ENCODE data around the gene SLC17A9.
A peak's percentile ranks its signal among the peaks of the same experiment; 100 is the strongest.

Gene SLC17A9

DNA sequence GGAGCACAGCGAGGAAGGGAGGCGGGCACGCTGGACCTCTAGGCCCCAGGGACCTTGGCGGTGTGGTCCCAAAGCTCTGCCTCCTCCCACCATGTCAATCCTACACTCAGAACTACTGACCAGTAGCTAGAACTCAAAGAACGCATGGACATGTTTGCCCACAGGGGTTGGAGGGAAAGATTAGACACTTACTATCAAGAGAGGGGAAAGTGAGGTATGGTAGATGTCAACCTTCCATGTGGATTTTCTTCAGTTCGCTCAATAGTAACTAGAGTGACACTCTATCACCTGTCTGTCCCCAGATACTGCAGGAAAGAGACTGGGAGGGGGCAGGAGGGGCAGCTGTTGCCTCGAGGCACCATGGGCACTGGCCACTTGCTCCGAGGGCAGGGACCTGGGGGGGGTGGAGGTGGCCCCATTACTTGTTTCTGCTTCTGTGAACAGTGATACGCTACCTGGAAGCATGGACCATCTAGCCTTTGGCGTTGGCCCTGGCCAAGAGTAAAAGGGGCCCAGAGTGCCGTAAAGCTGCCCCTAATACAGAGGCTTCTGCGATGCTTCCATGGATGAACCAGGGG, 25.3 kb upstream of the SLC17A9 start:
- no peak for DNase-seq (ENCODE audit: extremely low read depth, insufficient read length)
- TF ChIP-seq, protein P1, sequence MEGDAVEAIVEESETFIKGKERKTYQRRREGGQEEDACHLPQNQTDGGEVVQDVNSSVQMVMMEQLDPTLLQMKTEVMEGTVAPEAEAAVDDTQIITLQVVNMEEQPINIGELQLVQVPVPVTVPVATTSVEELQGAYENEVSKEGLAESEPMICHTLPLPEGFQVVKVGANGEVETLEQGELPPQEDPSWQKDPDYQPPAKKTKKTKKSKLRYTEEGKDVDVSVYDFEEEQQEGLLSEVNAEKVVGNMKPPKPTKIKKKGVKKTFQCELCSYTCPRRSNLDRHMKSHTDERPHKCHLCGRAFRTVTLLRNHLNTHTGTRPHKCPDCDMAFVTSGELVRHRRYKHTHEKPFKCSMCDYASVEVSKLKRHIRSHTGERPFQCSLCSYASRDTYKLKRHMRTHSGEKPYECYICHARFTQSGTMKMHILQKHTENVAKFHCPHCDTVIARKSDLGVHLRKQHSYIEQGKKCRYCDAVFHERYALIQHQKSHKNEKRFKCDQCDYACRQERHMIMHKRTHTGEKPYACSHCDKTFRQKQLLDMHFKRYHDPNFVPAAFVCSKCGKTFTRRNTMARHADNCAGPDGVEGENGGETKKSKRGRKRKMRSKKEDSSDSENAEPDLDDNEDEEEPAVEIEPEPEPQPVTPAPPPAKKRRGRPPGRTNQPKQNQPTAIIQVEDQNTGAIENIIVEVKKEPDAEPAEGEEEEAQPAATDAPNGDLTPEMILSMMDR (IDR thresholded peaks at IDR 0.05; ENCODE audit: insufficient read depth, low read length, poor library complexity, severe bottlenecking): no peak
- peak overlapping the region; percentile 90 for H3K4me3 ChIP-seq (replicated peaks; ENCODE audit: low read depth, low read length)

DNA sequence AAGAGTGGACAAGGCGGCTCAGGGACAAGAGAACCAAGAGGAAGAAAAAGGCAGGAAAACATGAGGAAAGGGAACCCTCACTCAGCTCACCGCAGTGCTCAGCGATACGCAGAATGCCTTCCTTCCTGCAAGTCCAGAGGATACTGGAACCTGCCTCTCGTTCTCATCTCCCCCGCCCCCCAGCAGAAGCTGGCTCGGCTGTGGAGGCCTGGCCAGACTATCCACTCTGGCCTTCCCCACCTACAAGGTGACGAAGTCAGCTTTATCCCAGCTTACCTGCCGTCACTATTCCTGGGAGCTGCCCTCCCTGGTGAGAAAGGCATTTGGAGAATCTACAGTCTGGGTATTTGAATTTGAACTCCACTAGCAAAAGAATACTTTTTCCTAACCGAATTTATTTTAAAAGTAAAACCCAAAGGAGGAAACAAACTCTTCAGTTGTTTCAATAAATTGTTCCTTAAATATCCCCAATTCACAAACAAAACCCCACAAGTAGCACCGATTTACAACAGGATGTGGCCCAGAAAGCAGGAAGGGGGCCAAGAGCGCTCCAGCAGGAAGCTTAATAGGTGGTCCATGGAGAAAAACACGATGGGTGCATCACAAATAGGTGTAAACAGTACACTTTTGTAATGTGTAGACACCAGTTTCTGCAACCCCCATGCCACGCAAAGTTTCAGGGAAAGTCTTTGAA, 24.1 kb upstream of the SLC17A9 start:
- Histone ChIP-seq H3K27me3 (replicated peaks; ENCODE audit: control insufficient read depth, insufficient read depth, low read length) (no peaks in the 10 kb centered on the region), H3K36me3 (ENCODE audit: control insufficient read depth, insufficient read depth, low read length) (no peaks in the 10 kb centered on the region; the same call in 1 of the 2 replicates), H3K4me3 (replicated peaks; ENCODE audit: low read depth, low read length) (peak overlapping the region; percentile 57)
- DNase-seq (ENCODE audit: extremely low read depth, insufficient read length): no peak
- TF ChIP-seq, protein P1 (IDR thresholded peaks at IDR 0.05; ENCODE audit: insufficient read depth, low read length, poor library complexity, severe bottlenecking): no peak

More for the DNA sequence above, 25.3 kb upstream of the SLC17A9 start:
- Histone ChIP-seq H3K36me3 (ENCODE audit: control insufficient read depth, insufficient read depth, low read length) (no peaks in the 10 kb centered on the region), H3K27me3 (replicated peaks; ENCODE audit: control insufficient read depth, insufficient read depth, low read length) (no peaks in the 10 kb centered on the region)

DNA sequence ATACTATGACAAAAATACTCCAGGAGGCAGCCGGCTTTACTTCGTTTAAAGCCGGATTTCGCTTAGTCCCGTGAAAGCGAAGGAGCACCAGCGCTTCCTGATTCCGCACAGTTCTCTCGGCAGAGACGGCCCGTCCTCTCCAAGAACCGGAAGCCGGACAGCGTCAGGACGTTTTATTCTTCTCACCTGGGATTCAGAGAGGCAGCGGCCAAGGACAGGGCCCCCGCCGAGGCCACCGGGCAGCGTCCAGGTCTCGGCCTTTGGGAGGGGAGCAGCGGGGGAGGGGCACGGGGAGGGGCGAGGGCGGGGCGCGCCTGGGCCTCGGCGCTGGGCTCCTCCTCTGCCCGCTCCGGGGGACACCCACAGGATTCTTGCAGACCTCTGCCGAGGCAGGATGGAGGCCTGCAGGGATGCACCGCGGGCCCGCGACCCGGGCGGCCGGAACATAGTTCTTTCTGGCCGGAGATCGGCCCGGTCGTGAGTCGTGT, 23.4 kb upstream of the SLC17A9 start:
- peaks cover 6% of the 10 kb centered on the region for H3K36me3 ChIP-seq (ENCODE audit: control insufficient read depth, insufficient read depth, low read length)
- TF ChIP-seq, protein P1 (IDR thresholded peaks at IDR 0.05; ENCODE audit: insufficient read depth, low read length, poor library complexity, severe bottlenecking): no peak
- peak; percentile 62 for DNase-seq (ENCODE audit: extremely low read depth, insufficient read length)
- H3K27me3 ChIP-seq (replicated peaks; ENCODE audit: control insufficient read depth, insufficient read depth, low read length): no peaks in the 10 kb centered on the region
- H3K4me3 ChIP-seq (replicated peaks; ENCODE audit: low read depth, low read length): peak overlapping the region; percentile 57

DNA sequence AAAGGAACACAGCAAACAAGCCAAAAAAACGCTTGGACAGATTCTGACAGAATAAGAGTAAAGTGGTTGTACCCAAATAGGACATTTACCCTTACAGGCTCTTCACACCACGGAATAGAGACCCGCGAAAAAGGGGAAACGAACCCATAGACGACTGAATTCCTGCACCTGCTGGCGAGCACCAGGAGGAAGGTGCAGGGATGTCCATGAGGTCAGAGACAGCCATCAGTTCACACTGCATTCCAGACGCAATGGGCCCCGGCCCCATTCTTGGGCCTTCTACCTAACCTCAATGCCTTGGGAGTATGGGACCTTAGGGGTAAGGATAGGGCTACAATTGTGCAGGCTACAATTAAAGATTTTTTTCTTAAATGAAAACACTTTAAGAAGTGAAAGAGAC, 21.0 kb upstream of the SLC17A9 start:
- Histone ChIP-seq H3K27me3 (replicated peaks; ENCODE audit: control insufficient read depth, insufficient read depth, low read length) (no peaks in the 10 kb centered on the region), H3K36me3 (ENCODE audit: control insufficient read depth, insufficient read depth, low read length) (peaks cover 13% of the 10 kb centered on the region), H3K4me3 (replicated peaks; ENCODE audit: low read depth, low read length) (no peak overlapping the region)
- no peak for DNase-seq (ENCODE audit: extremely low read depth, insufficient read length)
- TF ChIP-seq, protein P1 (IDR thresholded peaks at IDR 0.05; ENCODE audit: insufficient read depth, low read length, poor library complexity, severe bottlenecking): no peak

DNA sequence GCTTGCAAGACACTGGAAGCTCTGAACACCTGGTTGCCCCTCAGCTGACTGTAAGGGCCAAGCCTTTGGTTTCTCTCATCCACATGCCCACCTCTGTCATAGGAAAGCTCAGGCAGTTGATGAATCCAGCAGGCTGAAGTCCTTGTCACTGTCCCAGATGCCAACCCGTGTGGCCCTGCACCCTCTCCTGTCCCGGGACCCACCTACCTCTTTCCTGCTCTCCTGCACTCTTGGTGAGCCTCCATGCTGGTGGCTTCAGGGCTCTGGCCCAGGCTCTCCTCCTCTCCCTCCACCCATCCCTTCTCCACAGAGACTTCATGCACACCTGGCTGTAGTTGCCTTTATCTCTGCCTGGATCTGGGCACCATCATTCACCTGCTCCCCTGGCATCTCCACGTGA, 18.5 kb upstream of the SLC17A9 start:
- no peaks in the 10 kb centered on the region for H3K27me3 ChIP-seq (replicated peaks; ENCODE audit: control insufficient read depth, insufficient read depth, low read length)
- no peak for DNase-seq (ENCODE audit: extremely low read depth, insufficient read length)
- no peak overlapping the region for H3K4me3 ChIP-seq (replicated peaks; ENCODE audit: low read depth, low read length)
- TF ChIP-seq, protein P1 (IDR thresholded peaks at IDR 0.05; ENCODE audit: insufficient read depth, low read length, poor library complexity, severe bottlenecking): no peak
- peaks cover 13% of the 10 kb centered on the region for H3K36me3 ChIP-seq (ENCODE audit: control insufficient read depth, insufficient read depth, low read length)
